Stimulated activated CD4-positive, alpha-beta T cell treated with anti-CD3 and anti-CD28 coated beads, Interleukin-15, amount 100 ng/mL, for 1 hour (primary cell): ENCODE results near the gene DUS1L.

ENCODE experiments used
- DNase-seq, 2 donors: peaks; one replicate each; pipeline ENCODE4 v3.0.0-alpha.2; 2020; ENCODE audit warnings: low read depth in 1 of 2, low spot score in 1 of 2

The DUS1L gene

GRCh38 chr17:82056729-82057621, 8.6 kb downstream of the DUS1L start:
- no peak for DNase-seq

- no peak for DNase-seq
Observed at GRCh38 chr17:82055965-82056728, 9.5 kb downstream of the DUS1L start.

DNA sequence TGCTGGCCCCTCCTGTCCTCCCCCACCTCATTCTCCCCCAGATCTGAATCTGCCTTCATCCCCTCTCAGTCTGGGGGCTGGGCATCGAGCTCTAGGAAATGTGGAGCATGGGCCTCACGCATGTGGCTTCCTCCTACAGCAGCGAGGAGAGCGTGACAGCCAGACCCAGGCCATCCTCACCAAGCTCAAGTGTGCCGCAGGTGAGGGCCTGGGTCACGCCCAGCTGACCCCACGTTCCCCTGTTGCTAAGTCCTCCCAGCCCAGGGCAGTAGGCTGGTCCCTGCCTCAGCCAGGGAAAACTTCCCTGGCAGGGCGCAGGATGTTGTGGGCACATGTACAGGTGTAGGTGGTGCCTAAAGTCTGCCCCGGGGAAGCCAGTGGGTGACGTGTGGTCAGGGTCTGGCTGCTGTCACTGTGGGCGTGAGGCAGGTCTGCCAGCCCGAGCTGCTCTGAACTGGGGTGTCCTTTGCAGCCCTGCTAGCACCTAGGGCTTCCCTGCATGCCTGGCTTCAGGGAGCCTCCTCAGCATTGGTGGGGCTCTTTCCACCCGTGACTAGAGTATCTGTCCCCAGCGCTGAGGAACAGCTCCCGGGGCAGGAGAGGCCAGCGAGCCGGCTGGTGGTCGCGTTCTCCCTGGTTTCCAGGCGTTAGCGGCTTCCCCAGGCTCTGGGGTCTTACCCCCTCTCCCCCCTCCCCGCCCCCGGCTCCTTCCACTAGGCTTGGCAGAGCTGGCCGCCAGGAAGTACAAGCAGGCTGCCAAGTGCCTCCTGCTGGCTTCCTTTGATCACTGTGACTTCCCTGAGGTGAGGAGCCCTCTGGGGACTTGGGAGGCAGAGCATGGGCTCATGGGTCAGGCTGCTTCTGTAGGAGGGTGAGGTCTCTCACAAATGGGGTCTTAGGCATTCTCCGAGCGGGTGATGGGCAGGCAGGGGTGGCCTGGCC, 10.3 kb downstream of the DUS1L start:
- no peak for DNase-seq

DNA sequence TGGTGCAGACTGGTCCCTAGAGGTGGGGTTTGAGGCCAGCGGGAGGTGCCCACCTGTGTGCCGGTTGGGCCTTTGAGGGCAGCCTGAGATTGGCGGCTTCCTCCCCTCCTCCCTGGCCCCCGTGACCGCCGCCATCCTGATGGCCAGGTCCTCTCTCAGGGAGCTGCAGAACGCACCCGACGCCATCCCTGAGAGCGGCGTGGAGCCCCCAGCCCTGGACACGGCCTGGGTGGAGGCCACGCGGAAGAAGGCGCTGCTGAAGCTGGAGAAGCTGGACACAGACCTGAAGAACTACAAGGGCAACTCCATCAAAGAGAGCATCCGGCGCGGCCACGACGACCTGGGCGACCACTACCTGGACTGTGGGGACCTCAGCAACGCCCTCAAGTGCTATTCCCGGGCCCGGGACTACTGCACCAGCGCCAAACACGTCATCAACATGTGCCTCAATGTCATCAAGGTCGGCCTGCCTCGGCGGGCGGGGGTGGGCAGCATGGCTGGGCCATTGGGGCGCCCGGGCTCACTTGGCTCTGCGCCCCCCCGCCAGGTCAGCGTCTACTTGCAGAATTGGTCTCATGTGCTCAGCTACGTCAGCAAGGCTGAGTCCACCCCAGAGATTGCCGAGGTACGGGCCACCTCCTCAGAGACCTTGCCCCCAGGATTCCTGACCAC, 11.1 kb downstream of the DUS1L start:
- DNase-seq = no peak

DNA sequence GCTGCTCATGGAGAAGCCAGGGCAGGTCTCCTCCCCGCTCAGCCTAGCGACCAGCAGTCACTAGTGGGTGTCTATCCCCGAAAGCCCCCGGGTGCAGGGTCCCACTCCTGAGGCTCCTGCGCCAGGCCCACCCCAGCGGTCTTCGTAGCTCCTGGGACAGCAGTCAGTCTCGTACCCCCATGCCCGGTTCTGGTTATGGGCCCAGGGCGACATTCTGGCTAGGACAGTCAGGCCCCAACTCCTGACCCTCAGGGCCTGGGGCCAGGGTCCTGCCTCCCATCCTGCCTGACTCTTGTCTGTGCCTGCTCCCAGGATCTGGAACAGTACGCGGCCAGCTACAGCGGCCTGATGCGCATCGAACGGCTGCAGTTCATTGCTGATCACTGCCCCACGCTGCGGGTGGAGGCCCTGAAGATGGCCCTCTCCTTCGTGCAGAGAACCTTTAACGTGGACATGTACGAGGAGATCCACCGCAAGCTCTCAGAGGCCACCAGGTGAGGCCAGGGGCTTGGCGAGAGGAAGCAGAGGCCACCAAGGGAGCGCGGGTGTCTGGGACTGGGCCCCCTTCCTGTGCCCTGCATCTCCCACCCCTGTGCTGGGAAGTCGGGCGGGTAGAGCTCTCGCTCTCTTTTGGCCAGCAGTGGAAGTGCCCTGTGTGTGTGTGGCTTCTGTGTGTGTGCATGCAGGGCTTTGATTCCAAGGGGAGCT, 11.9 kb downstream of the DUS1L start:
- no peak for DNase-seq

DNA sequence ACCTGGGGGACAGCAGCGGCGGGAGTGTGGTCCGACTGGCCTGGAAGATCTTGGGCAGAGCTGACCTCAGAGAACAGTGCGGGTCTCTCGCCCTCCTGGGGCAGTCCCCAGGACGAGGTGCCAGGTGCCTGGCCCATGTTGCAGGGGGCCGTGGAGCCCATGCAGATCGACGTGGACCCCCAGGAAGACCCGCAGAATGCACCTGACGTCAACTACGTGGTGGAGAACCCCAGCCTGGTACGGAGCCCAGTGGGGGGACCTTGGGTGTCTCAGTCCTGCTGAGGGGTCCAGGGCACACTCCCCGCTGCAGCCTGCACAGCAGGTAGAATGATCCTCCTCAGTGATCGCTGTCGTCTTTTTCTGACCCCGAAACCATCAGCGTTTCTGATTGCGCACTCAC, 12.5 kb downstream of the DUS1L start:
- DNase-seq = no peak

DNA sequence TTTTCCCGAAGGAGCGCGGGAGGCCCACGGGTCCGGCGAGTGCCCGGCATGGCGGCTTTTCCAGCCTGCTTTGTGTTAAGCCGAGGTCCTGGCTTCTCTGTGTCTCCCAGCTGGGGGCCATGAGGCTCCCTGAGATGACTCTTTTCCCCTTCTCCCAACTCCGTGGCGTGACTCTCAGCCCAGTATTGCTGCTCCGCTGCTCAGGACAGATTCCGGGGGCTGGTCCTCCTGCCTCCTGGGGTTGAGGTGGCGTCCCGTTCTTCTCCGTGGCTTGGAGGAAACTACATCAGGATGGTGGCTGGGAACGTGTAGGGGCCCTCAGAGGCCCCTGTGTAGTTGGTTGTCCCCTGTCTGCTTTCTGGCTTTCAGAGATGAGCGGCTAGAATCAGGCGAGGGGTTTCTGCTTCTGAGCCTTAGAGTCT, 13.0 kb downstream of the DUS1L start:
- DNase-seq = no peak

DNA sequence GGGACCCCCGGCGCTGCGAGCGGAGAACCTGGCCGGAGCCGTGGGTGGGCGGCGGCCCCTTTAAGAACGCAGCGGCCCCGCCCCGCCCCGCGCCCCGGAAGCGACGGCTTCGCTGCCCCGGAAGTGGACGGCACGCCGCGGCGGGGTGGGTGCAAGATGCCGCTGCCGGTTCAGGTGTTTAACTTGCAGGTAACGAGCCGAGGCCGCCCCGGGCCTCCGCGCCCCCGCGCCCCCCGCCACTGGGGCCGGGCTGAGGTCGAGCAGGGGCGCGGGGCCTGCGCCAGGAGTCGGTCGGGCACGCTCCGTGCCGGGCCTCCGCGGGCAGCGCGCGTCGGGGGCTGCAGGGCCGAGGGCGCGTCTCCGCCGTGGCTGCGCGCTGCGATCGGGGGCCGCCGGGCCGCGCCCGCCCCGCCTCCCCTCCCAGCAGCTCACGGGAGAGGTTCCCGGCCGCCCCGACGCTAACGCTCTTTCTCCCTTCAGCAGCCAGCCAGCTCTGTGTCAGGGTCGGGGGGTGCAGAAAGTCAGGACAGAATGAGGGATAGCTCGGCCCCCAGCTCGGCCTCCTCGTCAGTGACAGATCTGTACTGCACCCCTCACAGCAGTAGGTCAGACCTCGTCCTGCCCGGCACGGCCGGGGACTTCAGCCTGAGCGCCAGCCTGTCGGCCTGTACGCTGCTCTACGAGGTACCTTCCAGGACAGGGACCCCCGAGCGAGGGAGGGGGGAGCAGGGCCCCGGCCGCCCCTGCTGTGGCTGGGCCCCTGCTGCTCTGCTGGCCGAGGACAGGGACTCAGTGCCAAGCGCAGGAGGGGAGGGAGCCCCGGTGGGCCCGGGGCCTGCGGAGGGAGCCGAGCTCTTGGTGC, 13.6 kb downstream of the DUS1L start, which contains the start of the genes GPS1 and RFNG:
Gene GPS1 (plus strand): TSS at position 123 of the 862 bp plus-strand sequence. CDS start 34 bp downstream, at position 157.
Gene RFNG (minus strand): TSS at position 36 of the 862 bp plus-strand sequence. CDS start 45 bp downstream, outside the sequence.
- DNase-seq = peak; percentile 63 to 85

DNA sequence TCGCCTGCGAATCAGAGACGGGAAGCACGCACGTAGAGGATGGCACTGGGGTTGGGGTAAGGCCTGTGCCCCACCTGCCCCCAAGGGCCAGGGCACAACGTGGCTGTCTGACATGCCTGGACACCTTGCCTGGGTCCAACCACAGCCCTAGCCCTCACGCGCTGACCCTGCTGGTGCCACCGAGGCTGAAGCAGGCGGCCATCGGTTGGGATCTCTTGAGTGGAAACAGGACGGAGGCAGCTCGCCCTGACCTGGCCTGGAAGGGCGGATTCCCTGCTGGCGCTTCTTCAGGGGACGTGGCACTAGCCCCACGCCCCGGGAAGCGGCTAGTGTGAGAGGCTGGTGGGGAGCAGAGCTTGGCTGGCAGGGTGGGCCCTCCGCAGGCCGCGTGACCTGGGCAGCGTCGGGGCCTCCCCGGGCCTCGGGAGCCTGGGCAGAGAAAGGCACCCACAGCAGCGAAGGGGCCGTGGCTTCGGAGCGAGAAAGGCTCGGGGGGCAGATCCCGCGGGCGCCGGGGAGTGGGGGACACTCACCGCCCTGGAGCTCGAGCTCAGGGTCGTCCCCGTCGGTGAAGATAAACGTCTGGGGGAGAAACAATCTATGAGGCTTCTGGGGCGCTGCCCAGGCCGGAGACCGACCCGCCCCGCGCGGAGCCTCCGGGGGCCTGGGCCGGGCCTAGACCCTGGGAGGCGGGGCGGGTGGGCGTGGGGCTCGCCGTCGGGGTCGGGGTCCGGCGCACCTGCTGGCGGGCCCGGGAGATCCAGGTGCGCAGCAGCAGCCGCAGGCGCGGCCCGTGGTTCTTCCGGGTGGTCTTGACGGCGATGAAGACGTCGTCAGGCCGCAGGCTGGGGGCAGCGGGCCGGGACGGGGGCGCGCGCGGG, 14.6 kb downstream of the DUS1L start:
- no peak for DNase-seq

GRCh38 chr17:82050152-82050760, 15.3 kb downstream of the DUS1L start:
- DNase-seq = no peak

DNA sequence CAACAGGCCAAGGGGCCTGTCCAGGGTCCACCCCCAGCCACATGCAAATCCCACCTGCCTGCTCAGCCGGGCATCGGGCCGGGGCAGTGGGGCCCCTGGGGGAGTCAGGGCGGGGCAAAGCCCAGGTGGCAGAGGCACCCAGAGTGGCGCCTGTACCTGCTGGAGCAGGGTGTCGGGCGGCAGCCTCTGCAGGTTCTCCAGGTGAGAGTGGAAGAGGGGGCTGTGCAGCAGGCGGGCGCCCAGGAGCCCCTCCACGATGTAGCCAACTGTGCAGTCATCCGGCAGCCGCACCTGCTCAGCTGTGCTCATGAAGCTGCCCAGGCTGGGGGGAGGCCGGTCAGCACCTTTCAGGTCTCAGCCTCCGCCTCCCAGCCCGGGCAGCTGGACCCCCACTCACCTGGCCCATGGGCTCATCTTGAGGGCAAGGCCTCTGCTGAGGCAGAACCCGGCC, 16.1 kb downstream of the DUS1L start:
- DNase-seq = no peak

- no peak for DNase-seq
Observed at GRCh38 chr17:82049106-82049505, 16.5 kb downstream of the DUS1L start.

GRCh38 chr17:82048571-82048971, 17.0 kb downstream of the DUS1L start:
- no peak for DNase-seq

DNA sequence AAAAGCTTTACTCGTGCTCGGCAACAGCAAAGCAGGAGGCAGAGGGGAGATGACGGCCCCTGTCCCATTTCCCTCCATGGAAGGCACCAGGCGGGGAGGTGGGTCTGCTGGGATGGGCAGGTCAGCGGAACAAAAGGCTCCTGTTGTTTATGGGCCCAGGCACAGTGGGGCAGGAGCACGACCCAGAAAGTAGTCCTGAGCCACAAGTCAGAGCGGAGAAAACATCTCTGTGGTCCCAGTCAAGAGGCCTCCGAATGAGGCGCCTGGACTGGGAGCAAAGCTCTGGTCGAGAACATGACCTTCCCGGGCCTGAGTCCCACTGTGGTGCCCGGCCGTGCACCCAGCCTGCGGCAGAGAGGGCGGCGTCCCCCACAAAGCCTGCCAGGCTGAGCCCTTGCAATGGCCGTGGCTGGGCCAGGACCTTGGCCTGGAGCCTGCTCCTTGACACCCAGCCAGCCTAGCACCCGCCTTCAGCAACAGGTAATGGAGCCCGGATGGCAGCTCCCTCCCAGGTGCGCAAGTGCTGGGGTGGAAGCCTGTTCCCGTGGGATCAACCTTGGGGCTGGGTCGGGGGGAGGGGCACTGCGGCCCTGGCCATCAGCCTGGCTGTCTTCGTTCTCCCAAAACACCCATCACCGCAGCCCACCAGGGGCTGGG, 17.6 kb downstream of the DUS1L start:
- no peak for DNase-seq

DNA sequence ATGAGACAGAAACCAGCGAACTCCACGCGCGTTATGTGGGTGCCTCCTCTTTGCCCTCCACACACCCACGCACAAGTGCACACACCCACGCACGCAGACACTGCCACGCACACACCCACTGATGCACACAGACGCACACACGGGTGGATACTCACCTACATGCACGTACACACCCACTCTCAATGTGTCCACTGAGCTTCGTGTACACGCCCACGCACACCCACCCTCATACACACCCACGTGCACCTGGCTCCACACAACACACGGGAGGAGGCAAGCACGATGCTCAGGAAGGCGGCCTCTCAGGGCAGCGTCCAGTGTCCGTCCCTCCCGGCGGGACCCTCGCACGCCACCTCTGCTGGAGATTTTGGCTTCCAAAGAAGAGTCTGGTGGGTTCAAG, 18.2 kb downstream of the DUS1L start:
- DNase-seq = no peak

DNA sequence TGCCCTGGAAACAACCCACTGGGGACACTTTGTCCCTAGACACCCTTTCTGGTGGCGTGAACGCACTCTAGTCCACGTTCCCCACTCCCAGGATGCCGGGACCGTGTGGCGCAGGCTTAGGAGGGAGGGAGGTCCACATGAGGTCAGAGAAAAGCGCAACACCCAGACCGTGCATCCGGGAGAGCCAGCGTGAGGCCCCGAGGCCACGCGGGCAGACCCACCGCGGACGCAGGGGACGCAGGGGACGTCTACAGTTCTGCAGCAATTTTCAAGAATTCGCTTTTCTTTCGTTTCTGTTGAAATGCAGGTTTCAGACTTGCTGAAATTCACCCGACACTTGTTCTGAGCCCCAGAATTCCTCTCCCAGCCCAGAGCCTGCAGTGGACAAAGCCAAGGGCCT, 18.7 kb downstream of the DUS1L start:
- no peak for DNase-seq
